Measurements from ENCODE around the gene ZNF783.
A peak's percentile ranks its signal among the peaks of the same experiment; 100 is the strongest.
"Not testable (repeated sequence)": the region's sequence is repeated elsewhere in the genome, so short reads cannot be mapped to it uniquely, and the experiment has no call there.

ZNF783 gene

DNA sequence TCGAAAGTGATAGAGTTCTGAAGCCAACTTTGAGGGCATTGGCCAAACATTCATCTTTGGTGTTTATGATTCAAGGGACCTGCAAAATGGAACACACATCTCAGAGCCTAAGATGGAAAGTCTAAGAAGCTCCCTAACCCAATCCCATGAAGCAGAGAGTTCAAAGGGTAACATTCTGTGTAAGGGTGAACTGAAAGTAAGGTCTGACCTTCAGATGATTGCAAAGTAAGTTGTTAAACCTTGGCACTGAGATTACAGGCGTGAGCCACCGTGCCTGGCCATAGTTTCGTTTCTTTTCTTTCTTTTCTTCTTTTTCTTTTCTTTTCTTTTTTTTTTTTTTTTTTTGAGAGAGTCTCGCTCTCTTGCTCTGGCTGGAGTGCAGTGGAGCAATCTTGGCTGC, 20.3 kb upstream of the ZNF783 start:
- DNase-seq = no peak

DNA sequence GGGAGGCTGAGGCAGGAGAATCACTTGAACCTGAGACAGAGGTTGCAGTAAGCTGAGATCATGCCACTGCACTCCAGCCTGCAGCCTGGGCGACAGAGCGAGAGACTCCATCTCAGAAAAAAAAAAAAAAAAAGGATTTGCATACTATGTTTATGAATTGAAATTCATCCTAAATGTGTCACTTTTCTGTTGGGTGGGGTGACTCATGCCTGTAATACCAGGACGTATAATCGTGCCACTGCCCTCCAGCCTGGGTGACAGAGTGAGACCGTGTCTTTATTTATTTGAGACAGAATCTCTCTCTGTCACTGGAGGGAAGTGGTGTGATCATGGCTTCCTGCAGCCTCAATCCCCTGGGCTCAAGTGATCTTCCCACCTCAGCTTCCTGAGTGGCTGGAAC, 16.8 kb upstream of the ZNF783 start:
- no peak for DNase-seq

DNA sequence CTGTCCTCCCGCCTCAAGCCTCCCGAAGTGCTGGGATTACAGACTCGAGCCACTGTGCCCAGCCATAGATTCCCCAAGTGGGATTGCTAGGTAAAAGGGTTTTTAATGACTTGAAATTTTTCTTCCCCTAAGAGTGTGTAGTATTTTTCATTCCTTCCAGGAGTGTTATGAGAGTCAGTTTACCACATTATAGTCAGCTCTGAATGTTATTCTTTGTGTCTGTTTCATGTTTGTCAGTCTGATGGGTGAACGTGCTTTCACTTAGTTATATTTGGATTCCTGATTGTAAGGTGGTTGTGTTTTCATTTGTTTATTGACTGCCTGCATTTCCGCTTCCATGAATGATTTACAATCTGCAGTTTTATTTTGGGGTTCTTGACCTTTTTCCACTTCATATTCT, 16.3 kb upstream of the ZNF783 start:
- no peak for DNase-seq

DNA sequence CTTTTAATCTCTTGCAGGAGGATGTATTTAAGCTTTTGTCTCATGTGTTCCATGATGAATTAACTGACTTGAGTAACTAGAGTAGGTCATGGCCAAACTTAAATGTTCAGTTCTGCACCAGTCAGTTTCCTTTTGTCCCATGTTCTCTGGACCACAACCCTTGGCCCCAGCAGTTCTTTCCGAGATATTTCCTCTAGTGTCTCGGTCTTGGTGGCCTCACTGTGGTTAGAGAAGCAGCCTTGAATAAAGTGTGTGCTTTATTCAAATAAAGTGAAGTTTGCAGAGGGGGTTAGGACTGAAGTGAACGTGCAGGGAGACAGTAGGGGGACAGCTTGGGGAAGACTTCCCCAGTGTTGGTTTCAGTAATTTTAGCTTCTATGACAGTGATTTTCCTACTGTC, 13.2 kb upstream of the ZNF783 start:
- DNase-seq = no peak

DNA sequence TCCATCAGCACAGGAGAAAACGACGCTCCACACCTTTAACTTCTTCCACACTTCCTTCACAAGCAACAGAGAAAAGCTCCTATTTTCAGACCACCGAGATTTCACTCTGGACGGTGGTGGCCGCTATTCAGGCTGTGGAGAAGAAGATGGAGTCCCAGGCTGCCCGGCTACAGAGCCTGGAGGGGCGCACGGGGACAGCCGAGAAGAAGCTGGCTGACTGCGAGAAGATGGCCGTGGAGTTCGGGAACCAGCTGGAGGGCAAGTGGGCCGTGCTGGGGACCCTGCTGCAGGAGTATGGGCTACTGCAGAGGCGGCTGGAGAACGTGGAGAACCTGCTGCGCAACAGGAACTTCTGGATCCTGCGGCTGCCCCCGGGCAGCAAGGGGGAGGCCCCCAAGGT, 11.8 kb upstream of the ZNF783 start:
- not testable (repeated sequence) for DNase-seq

DNA sequence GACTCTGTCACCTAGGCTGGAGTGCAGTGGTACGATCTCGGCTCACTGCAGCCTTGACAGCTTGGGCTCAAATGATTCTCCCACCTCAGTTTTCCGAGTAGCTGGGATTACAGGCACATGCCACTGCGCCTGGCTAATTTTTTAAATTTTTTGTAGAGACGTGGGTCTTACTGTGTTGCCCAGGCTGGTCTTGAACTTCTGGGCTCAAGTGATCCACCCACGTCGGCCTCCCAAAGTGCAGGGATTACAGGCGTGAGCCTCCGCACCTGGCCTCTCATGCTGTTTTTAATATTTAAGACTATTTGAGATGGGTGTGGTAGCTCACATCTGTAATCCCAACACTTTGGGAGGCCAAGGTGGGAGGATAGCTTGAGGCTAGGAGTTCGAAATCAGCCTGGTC, 10.5 kb upstream of the ZNF783 start:
- not testable (repeated sequence) for DNase-seq

DNA sequence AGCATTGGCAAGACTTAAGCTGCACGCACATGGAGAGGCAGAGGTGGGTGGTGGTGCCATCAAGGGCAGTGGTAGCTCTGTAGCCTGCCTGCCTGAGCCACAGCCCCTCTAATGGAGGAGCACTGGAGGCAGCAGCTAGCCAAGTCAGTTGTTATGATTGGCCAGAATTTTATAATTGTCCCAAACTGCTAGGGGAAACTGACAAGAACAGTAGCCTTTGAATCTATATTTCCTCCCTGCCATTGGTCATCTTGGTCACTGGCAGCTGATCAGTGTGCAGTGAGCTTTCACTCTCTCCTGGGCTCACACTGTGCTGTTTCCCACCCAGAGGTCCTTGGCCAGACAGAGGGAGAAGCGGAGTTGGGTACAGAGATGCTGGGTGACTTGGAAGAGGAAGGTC, 9.6 kb upstream of the ZNF783 start:
- DNase-seq = no peak

DNA sequence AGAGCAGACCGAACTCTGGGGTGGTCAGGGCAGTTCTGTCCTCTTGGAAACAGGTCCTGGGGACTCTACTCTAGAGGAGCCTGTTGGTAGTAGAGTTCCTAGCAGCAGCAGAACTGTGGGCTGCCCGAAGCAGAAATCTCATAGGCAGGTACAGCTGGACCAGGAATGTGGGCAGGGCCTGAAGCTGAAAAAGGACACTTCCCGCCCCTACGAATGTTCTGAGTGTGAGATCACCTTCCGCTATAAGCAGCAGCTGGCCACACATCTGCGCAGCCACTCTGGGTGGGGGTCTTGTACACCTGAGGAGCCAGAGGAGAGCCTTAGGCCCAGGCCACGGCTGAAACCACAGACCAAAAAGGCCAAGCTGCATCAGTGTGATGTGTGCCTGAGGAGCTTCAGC, 8.3 kb upstream of the ZNF783 start:
- no peak for DNase-seq

DNA sequence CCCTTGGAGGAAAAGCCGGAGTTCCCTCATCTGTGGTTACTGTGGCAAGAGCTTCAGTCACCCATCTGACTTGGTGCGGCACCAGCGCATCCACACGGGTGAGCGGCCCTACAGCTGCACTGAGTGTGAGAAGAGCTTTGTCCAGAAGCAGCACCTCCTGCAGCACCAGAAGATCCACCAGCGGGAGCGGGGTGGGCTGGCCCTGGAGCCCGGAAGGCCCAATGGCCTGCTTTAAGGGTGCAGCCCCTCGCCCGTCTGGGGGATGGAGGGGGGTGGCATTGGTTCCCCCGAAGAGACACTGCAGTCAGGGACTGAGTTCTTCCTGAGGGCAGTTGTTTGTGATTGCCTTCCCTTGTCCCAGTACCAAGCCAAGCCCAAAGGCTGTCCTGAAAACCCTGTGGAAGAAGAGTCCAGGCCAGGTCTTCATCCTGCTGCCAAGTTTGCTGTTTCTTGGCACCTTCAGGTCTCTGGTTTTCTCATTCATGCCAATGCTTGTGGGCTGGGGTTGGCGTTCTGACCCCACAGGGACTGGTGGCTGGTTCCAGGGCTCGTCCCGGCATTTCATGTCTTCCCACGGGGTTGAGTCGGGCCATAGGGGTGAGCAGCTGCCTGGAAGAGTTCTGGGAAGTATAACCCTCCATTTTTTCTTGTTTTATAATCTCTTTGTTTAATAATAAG, 7.7 kb upstream of the ZNF783 start:
- DNase-seq = no peak

DNA sequence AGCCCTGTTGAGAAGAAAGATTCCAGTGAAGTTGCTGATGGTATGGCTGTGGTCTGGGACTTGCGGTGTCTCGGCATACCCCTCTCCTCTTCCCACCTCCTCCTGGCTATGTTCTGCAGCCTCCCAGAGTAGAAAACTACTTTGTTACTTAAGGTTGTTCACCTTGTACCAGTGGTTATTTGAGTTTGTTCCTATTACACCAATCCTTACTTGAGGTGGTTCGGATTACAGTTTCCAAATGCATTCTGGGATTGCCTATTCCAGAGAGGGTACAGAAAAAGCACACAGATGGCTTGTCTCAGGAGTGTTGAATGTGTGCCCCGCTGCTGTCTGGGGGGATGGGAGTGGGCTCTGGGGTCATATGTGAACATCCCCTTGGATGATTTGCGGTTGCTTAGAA, 6.8 kb upstream of the ZNF783 start:
- no peak for DNase-seq

DNA sequence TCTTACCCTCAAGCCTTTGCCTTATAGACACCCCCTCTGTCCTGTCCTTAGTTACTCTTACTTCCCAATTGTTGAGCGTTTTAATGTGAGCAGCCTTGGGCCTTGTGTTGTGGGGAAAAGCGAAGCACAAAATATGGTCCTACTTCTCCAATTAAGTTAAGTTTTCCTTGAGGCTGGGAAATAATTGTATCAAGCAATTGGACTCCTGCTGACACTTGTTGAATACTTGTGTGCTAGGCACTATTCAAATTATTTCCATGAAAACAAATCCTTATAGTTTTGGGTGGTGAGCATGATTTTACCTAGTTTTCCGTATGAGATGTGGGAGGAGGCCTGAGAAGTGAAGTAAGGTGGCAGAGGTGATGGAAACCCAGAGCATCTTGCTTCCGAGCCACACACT, 5.4 kb upstream of the ZNF783 start:
- DNase-seq = no peak

DNA sequence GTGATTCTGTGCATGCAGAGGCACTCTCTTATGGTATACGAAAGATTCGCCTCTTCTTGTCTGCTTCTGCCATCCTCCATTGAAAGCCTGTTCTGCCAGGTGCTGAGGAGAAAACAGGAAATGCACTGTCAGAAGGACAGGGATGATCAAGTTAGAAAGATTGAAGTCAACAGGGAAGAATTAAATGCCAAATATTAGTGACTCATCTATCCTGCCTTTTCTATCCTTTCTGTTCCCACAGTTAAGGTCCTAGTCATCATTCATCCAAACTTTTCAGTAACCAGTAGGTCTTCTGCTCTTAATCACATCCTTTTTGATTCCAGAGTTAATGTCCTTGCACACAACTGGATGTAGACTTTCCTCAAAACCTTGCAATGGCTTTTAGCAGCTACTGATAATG, 4.8 kb upstream of the ZNF783 start:
- no peak for DNase-seq

DNA sequence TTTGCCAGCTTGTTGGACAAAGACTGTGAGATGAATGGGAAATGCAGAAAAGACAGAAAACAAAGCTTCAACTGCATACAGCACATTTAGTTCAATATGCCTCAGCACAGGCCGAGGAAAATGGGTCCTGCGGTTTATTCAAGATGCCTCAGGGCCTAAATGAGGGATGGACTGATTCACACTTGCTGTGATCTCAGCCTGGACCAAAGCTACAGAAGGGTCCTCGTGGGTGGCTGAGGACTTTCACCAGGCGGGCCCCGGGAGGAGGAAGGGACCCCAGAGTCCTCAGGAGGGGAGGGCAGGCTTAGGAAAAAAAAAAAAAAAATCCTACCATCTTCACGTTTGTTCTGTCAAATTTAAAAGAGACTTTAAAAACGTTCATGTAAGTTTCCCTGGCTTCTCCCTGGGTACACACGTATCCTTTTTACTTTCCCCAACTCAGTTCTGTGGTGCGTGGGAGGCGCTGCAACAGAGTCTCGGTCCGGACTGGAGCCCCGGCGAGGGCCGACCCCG, 624 bp upstream of the ZNF783 start:
- DNase-seq = peak; percentile 49

DNA sequence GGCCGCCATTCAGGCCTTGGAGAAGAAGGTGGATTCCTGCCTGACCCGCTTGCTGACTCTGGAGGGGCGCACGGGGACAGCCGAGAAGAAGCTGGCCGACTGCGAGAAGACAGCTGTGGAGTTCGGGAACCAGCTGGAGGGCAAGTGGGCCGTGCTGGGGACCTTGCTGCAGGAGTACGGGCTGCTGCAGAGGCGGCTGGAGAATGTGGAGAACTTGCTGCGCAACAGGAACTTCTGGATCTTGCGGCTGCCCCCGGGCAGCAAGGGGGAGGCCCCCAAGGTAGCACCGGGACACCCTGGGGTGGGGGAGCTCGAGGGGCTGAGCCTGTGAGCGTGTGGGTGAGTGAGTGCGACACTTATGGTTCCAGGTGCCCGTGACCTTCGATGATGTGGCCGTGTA, 4.5 kb downstream of the ZNF783 start:
- DNase-seq = no peak

DNA sequence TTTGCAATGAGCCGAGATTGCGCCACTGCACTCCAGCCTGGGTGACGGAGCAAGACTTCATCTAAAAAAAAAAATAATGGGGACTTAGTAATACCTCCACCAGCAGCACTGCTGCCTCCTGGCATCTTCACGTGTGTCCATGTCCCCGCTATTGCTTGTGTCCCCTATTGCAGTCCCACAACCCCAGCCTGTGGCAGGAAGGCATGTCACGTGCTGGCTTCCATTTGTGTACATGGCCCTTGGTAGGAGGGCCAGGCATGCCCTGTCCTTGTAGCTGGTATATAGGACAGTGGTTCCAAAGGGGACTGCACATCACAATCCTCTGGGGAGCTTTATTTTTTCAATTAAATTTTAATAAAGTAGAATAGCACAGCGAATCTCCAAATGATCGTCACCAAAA, 5.7 kb downstream of the ZNF783 start:
- DNase-seq = no peak

DNA sequence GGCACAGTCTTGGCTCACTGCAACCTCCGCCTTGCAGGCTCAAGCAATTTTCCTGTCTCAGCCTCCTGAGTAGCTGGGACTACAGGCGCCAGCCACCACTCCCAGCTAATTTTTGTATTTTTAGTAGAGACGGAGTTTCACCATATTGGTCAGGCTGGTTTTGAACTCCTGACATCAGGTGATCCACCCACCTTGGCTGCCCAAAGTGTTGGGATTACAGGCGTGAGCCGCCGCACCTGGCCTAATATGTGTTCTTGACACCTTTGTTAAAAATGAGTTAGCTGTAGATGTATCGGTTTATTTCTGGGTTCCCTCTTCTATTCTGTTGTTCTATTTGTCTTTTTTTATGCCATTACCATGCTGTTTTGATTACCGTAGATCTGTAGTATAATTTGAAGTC, 12.4 kb downstream of the ZNF783 start:
- DNase-seq = not testable (repeated sequence)

DNA sequence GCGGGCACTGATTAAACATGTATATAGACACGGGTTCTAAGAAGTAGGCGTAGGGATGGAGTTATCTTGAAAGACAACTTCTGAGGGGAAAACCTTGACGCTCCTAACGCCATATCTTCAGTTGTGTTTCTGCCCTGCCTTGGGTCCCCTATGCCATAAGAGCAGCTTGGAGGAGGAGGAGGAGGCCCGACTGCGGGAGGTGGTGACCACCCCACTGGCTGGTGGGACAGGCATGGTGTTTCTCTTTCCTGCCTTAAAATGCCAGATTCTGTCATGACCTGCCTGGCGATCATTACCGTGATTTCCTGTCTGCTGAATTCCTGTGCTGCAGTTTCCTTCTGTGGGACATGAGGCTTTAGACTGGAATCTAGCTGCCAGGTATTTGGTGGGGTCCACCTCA, 15.9 kb downstream of the ZNF783 start:
- DNase-seq = no peak

DNA sequence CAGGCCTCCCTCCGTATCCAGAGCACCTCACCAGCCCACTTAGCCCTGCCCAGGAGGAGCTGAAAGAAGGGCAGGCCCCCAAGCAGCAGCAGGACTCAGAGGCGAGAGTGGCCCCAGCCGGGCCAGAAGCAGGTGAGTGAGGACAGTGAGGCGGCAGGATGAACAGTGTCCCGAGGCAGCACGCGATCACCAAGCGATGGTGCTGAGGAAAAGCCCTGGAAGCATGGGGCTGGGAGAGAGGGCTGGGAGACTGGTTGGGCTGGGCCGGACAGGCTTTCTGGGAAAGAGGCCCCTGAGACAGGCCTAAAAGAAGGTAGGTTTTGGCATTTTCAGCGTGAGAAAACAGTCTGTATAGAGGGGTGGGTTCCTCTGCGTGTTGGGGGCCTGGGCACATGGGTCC, 16.4 kb downstream of the ZNF783 start:
- DNase-seq = no peak

DNA sequence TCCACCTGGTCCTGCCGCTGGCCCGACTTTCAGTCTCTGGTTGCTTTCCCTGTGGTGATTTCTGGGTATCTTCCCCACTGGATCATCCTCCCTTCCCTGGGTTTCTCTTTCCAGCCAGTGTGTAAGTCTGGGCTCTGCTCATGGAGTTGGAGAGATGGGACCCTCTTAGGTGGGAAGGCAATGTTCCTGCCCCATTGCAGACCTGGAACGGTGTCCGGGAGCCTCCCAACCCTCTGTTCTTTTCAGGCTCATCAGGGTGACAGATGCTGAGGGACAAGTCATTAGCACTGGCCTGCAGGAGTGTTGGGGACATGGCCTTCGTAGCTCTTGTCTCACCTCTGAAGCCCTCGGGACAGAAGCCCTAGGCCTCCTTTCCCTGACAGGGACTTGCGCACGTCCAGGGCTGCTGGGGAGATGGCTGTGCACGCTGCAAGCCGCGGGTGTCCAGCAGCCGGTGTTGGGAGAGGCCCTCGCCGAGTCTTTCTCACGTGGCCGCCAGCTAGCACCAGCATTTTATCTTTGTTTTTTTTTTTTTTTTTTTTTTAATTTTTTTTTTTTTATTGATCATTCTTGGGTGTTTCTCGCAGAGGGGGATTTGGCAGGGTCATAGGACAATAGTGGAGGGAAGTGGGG, 17.2 kb downstream of the ZNF783 start:
- no peak for DNase-seq

DNA sequence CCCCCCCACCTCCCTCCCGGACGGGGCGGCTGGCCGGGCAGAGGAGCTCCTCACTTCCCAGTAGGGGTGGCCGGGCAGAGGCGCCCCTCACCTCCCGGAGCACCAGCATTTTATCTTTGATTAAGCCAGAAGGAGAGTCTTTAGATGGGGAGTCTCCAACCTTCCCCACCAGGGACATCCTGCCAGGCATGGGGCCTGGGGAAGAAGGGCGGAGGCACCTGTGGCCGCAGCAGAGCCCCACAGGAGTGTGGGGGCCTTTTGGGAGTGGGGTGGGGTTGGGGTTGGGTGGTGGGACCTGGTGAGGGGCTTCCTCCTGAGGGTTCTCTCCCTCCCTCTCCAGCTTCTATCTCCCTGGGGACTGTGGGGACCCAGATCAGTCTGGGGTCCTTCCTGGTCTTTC, 18.2 kb downstream of the ZNF783 start:
- no peak for DNase-seq

DNA sequence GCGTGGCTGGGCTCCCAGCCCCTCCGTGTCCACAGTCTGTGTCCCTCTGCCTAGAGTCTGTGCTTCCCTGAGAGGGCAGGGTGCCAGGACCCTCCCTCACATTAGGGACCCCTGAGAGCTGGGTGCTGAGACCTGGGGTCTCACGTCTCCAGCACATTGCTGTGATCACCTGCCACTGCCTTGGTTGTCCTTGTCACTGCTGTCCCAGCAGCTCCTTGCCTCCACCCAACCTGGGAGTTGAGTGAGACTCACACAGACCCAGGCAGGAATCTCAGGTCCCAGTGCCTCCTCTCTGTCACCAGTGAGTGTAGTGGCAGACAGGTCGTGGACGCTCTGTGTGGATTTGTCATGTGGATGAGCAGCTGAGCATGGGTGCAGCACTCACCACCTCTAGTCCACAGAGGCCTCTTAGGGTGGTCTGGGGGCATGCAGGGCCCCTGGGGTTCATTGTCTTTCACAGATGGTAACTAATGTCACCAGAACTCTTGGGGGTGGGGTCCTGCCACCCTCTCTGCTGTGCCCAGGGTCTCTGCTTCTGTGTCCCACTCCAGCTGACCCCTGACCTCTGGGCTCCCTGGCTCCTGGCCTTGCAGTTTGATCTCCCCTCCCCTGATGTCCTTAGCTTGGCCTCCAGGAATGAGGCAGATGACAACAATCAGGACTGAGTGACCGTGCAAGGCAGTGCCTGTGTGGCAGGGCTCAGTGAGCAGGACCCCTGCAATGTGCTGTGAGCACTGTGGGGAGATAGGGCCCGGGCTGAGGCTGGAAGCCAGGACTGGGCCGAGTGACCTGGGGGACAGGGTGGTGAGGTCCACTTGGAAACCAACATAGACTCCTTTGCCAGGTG, 18.9 kb downstream of the ZNF783 start:
- no peak for DNase-seq

DNA sequence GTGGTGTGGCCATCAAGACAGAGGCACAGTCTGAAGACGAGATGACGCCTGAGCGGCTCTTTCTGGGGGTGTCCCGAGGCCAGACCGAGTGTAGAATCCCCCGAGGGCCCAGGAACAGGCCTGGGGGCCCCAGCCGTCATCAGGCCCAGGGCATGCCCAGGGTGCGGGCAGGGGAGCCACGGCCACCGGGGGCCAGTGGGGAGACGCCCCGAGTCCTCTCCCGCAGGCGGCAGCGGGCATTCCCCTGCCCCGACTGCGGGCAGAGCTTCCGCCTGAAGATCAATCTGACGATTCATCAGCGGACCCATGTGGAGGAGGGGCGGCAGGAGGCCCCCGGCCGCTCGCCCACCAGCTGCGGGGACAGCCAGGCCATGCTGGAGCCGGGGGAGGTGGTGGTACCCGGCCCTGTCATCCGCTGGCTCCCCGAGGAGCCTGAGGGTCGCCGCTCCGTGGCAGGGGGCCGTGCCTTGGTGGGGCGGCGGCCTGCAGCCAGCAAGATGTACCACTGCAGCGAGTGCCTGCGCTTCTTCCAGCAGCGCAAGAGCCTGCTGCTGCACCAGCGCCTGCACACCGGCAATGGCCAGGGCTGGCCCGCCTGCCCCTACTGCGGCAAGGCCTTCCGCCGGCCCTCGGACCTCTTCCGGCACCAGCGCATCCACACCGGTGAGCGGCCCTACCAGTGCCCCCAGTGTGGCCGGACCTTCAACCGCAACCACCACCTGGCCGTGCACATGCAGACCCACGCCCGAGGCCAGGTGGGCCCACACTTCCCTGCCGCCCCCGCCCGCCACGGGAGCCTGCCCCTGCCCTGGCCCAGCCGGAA, 19.7 kb downstream of the ZNF783 start:
- no peak for DNase-seq

DNA sequence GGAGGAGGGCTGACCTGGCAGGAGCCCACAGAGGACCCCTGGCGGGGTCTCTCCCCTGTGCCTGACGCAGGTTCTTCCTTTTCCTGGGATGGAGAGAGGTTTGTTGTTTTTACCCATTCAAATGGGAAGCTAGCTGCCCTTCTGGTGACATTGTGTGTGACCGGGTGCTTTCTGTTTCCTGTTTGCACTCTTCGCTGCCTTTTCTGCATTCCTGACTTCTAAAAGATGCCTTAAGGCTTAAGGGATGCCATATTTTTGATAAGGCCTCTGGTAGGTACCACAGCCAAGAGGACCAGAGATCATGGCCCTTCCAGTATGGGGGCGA, 20.3 kb downstream of the ZNF783 start:
- DNase-seq = no peak
